AG04450 (cell line): ENCODE data around the gene KNDC1. TPM values are rescaled to one million over a fixed set of nuclear protein-coding genes. Genes with fewer than 3 reads are reported as not detected.

Experiments used
- CTCF ChIA-PET: fragments of 300-600, 350-600 bp; formaldehyde crosslinking; extraction: SDS; loops from one replicate; lab custom pipeline; 2022; ENCODE audit warnings: antibody characterized with exemption, inconsistent platforms; lab: Charles Lee
- POLR2A ChIA-PET: fragments of 350-600 bp; formaldehyde crosslinking; extraction: SDS; loops from one replicate; lab custom pipeline; 2021; ENCODE audit warnings: antibody characterized with exemption, inconsistent platforms; lab: Yijun Ruan, JAX
- DNase-seq: peaks from one replicate; pipeline ENCODE4 v3.0.0-alpha.2; 2011; ENCODE audit warnings: low read depth, low spot score
- H3K27ac ChIP-seq: one replicate; pipeline ENCODE4 v1.5.1; 2012; ENCODE audit warnings: low read depth, low read length, control low read depth
- H3K27me3 ChIP-seq: one replicate; pipeline ENCODE4 v1.6.0; 2012; ENCODE audit warnings: low read length; ENCODE audit not compliant: control insufficient read depth, insufficient read depth
- H3K4me3 ChIP-seq: 2 replicates; pipeline ENCODE4 v1.5.1; 2011; ENCODE audit warnings: mild to moderate bottlenecking, low read depth, low read length, control low read depth
- H3K9me3 ChIP-seq: 2 replicates; pipeline ENCODE4 v1.5.1; 2012; ENCODE audit warnings: low read length; ENCODE audit not compliant: control insufficient read depth, insufficient read depth
- polyA plus RNA-seq: library from polyadenylated mRNA; depleted of rRNA; stranded (reverse); fragments of >200 nt; gene quantifications from 2 replicates; pipeline ENCODE4 v1.2.3, GENCODE V29; 2011
- TF ChIP-seq, protein P1 (sequence below): IDR thresholded peaks from 2 replicates; pipeline ENCODE4 v1.5.1; 2011; ENCODE audit warnings: low read depth, low read length, control low read depth, inconsistent platforms

KNDC1 gene
- polyA plus RNA-seq, 1 experiment = 0.46 TPM

DNA sequence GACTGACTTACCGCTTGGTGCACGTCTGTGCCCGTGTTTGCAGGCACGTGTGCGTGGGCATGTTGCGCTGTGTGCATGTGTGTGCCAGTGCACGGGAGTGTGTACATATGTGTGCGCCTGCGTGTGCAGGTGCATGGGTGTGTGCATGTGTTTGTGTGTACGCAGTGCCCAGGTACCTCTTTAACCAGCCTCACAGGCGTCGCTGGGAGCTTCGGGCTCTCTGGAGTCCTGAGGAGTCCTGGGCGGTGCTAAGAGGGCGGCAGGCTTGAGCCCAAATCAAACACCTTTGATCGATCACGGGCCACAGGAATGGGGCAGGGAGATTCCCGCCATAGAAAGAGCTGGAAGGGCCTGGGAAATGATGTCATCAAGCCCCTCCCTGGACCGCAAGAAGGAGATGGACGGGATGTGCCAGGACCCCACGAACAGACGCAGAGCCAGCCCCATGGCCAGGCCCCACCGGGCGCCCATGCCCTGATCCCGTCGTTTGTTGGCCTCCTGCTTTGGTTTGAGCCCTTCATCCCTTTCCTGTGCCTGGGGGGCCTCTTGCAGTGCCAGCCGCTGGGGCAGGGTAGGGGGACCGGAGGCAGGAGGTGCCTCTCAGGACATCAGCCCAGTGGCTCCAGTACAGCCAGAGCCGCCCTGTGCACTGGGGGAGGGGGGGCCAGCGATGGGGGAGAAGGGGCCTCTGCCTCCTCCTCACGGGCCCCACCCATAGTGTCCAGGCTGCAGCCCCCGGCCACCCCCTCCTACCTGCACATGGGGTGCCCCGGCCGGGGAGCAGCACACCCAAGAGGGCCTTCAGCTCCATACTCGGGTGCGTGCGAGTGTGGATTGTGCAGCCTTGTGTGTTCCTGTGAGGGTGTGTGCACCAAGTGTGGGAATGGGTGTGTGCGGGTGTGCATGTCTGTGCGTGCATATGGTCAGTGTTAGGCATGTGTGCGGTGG, 5.8 kb downstream of the KNDC1 start:
- Histone ChIP-seq H3K27me3 (peaks cover 15% of the 10 kb centered on the region), H3K9me3 (peaks cover 54% of the 10 kb centered on the region), H3K4me3 (no peak overlapping the region), H3K27ac (no peak overlapping the region)
- POLR2A ChIA-PET = no interaction called here
- TF ChIP-seq, protein P1, sequence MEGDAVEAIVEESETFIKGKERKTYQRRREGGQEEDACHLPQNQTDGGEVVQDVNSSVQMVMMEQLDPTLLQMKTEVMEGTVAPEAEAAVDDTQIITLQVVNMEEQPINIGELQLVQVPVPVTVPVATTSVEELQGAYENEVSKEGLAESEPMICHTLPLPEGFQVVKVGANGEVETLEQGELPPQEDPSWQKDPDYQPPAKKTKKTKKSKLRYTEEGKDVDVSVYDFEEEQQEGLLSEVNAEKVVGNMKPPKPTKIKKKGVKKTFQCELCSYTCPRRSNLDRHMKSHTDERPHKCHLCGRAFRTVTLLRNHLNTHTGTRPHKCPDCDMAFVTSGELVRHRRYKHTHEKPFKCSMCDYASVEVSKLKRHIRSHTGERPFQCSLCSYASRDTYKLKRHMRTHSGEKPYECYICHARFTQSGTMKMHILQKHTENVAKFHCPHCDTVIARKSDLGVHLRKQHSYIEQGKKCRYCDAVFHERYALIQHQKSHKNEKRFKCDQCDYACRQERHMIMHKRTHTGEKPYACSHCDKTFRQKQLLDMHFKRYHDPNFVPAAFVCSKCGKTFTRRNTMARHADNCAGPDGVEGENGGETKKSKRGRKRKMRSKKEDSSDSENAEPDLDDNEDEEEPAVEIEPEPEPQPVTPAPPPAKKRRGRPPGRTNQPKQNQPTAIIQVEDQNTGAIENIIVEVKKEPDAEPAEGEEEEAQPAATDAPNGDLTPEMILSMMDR = no peak
- CTCF ChIA-PET = no interaction called here
- no peak for DNase-seq

DNA sequence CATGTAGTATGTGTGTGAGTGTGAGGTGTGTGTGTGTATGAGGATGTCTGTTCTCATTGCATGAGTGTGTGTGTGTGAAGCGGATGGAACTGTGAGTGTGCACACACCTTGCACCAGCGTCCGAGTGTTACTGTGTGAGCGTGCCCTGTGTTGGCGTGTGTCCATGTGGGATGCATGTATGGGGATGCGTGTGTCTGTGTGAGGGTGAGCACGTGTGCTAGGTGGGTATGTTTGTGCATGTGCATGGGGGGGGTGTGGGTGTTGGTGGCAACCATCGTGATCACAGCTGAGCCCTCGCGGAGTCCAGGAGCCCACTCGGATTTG, 6.4 kb downstream of the KNDC1 start:
- no peak overlapping the region for H3K27ac ChIP-seq
- CTCF ChIA-PET = no interaction called here
- no peak for DNase-seq

DNA sequence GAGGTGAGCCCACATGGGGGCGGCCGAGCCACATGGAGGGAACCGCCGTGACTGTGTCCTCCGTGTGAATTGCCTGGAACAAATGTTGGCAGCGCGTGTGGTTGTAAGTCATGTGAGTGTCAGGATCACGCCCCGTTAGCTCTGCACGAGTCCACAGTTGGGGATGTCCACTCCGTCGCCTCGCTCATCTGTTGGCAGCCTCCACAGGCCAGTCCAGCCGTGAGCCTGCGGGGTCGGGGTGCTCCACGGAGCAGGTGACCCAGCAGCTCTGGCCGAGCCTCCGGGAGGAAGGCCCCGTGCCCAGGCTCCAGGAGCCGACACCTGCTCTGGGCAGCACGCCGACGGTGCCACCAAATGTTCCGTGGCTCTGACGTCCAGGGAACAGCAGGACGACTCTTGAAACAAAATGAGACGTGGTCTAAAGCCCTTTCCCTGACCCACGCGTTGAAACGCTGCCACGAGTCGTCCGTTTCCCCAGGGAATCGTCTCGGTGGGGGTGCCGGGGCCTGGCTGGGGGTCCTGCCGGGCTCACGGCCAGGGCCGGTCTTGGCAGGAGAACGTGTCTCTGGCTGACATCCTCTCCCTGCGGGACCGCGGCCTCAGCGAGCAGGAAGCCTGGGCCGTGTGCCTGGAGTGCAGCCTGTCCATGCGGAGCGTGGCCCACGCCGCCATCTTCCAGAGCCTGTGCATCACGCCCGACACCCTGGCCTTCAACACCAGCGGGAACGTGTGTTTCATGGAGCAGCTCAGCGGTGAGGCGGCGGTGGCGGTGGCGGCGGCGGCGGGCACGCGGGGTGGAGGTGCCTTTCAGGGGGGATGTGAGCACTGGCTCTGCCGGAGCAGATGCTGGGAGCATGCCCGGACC, 7.0 kb downstream of the KNDC1 start:
- Histone ChIP-seq H3K4me3 (no peak overlapping the region), H3K9me3 (peaks cover 54% of the 10 kb centered on the region), H3K27me3 (peaks cover 3% of the 10 kb centered on the region), H3K27ac (no peak overlapping the region)
- no peak for DNase-seq
- TF ChIP-seq, protein P1 = no peak
- POLR2A ChIA-PET = no interaction called here
- CTCF ChIA-PET = no interaction called here

More for the DNA sequence above, 6.4 kb downstream of the KNDC1 start:
- POLR2A ChIA-PET = no interaction called here
- H3K9me3 ChIP-seq = peaks cover 54% of the 10 kb centered on the region
- TF ChIP-seq, protein P1 = no peak
- H3K27me3 ChIP-seq = peaks cover 9% of the 10 kb centered on the region
- no peak overlapping the region for H3K4me3 ChIP-seq

DNA sequence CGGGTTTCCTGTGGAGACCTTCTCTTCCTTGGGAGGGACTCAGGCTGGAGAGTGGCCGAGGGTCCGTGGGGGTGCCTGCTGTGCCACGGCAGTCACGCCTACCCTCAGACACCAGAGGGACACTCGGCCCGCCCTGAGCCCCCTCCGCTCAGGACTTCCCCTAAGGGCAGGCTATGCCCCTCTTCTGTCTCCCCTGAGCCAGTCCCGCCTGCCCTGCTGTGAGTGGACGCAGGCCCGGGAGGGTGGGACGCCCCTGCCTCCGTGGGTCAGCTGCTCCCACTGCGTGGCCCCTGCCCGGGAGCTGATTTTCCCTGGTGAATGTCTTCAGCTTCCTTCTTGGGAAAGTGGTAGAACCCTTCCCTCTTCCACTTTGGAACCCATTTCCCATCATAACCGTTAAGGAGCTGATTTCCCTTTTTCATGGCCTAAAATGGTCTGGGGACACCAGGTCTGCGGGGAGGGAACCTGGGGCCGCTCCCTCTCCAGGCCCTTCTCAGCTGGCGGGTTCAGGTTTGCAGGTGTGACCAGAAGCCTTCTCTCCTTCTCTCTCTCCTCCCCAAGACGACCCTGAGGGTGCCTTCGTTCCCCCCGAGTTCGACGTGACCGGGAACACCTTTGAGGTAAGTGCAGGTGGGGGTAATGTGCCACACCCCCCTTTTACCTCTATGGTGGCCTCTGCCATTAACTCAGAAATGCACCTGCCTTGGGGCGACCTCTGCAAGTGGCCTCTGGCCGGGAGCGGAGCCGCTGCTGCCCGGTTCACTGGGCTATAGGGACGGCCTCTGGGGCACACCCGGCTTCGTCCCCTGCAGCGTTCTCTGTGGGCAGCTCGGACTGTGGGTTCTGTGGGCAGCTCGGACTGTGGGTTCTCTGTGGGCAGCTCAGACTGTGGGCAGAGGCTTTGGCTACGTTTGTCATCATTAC, 7.9 kb downstream of the KNDC1 start:
- ChIA-PET POLR2A (no interaction called here), CTCF (no interaction called here)
- TF ChIP-seq, protein P1 = no peak
- Histone ChIP-seq H3K27me3 (no peaks in the 10 kb centered on the region), H3K27ac (no peak overlapping the region), H3K4me3 (no peak overlapping the region), H3K9me3 (peaks cover 54% of the 10 kb centered on the region)
- DNase-seq = no peak
